ENCODE results near the gene PRR29. TPM values are rescaled to one million over a fixed set of nuclear protein-coding genes. Genes with fewer than 3 reads are reported as not detected.

PRR29 gene
- total RNA-seq, 4 donors from 2014 or later: 0.17 to 0.82 (median 0.57) TPM; not detected in 1

- TF ChIP-seq CTCF (IDR thresholded peaks at IDR 0.05; ENCODE audit: low read depth): no peak
Measured at GRCh38 chr17:64042700-64043485, 44.7 kb downstream of the PRR29 start.

GRCh38 chr17:64045176-64045575 is 47.0 kb downstream of the PRR29 start:
- TF ChIP-seq CTCF (IDR thresholded peaks at IDR 0.05; ENCODE audit: low read depth): no peak

- TF ChIP-seq CTCF (IDR thresholded peaks at IDR 0.05; ENCODE audit: low read depth): no peak
Measured at GRCh38 chr17:64048805-64049204, 50.7 kb downstream of the PRR29 start.

- no peak for TF ChIP-seq CTCF (IDR thresholded peaks at IDR 0.05; ENCODE audit: low read depth)
Measured at GRCh38 chr17:64051153-64051552, 53.0 kb downstream of the PRR29 start.

- TF ChIP-seq CTCF (IDR thresholded peaks at IDR 0.05; ENCODE audit: low read depth): no peak
Measured at GRCh38 chr17:64053101-64053500, 55.0 kb downstream of the PRR29 start.

Other genes starting within 250 kb of the PRR29 start
- 10 to 100 TPM; 45.6 to 60.0 (median 51.3) TPM for gene CCDC47, start 224.8 kb upstream of the PRR29 start, total RNA-seq
- 100 to 1,000 TPM; 121 to 179 (median 144) TPM for gene DDX42, start 224.2 kb upstream of the PRR29 start, total RNA-seq
- 100 to 1,000 TPM in 1 of 4 donors, 10 to 100 TPM in 3; 66.0 to 127 (median 83.2) TPM for gene PSMC5, start 170.9 kb upstream of the PRR29 start, total RNA-seq
- gene FTSJ3, start 170.7 kb upstream of the PRR29 start, total RNA-seq: 10 to 100 TPM; 33.1 to 45.6 (median 38.8) TPM
- gene SMARCD2, start 155.7 kb upstream of the PRR29 start, total RNA-seq: 100 to 1,000 TPM; 101 to 246 (median 141) TPM
- not detected for gene CSH2, start 124.7 kb upstream of the PRR29 start, total RNA-seq
- not detected for gene GH2, start 116.4 kb upstream of the PRR29 start, total RNA-seq
- not detected for gene CSH1, start 101.8 kb upstream of the PRR29 start, total RNA-seq
- gene CSHL1, start 87.1 kb upstream of the PRR29 start, total RNA-seq: not detected
- gene GH1, start 79.5 kb upstream of the PRR29 start, total RNA-seq: not detected
- gene CD79B, start 66.0 kb upstream of the PRR29 start, total RNA-seq: 1 to 10 TPM; 3.1 to 4.6 (median 3.8) TPM
- gene SCN4A, start 25.4 kb upstream of the PRR29 start, total RNA-seq: 10 to 100 TPM in 2 of 4 donors, 1 to 10 TPM in 2; 6.2 to 43.3 (median 18.1) TPM
- 10 to 100 TPM; 45.6 to 92.1 (median 69.8) TPM for gene ICAM2, start 22.3 kb downstream of the PRR29 start, total RNA-seq
- 10 to 100 TPM in 3 of 4 donors, 1 to 10 TPM in 1; 9.6 to 13.1 (median 11.7) TPM for gene ERN1, start 131.8 kb downstream of the PRR29 start, total RNA-seq

Measured in subcutaneous adipose tissue (tissue), 4 donors.